ENCODE measurements around the gene ARHGEF18.

Gene ARHGEF18

GRCh38 chr19:7366701-7367420 lies 18.1 kb downstream of the ARHGEF18 start:
- TF ChIP-seq CREB1 (IDR thresholded peaks at IDR 0.05; ENCODE audit: low read depth): no peak
- 0 out of 2 replicates have a peak, but pooled peaks have one; percentile 7 for TF ChIP-seq TEAD4 (IDR thresholded peaks at IDR 0.05)
- no peak for TF ChIP-seq MAX (IDR thresholded peaks at IDR 0.05)
- no peak for TF ChIP-seq CEBPB (IDR thresholded peaks at IDR 0.05)
- no peak for TF ChIP-seq EP300 (IDR thresholded peaks at IDR 0.05; ENCODE audit: borderline replicate concordance)
- TF ChIP-seq EGR1 (IDR thresholded peaks at IDR 0.05): no peak
- TF ChIP-seq FOXM1 (IDR thresholded peaks at IDR 0.05; ENCODE audit: borderline replicate concordance, low read depth): no peak
- TF ChIP-seq ZBTB7A (IDR thresholded peaks at IDR 0.05; ENCODE audit: low read depth): no peak
- peak; percentile 51 for TF ChIP-seq RAD21 (IDR thresholded peaks at IDR 0.05; ENCODE audit: low read depth)
- no peak for TF ChIP-seq TAF1 (IDR thresholded peaks at IDR 0.05; ENCODE audit: low read depth)
- no peak for TF ChIP-seq REST (IDR thresholded peaks at IDR 0.05; ENCODE audit: low read depth)
- no peak for TF ChIP-seq YY1 (IDR thresholded peaks at IDR 0.05; ENCODE audit: low read depth)
- no peak for TF ChIP-seq TCF12 (IDR thresholded peaks at IDR 0.05; ENCODE audit: low read depth)
- no peak for TF ChIP-seq NFIC (IDR thresholded peaks at IDR 0.05)
- TF ChIP-seq USF1 (IDR thresholded peaks at IDR 0.05): no peak

DNA sequence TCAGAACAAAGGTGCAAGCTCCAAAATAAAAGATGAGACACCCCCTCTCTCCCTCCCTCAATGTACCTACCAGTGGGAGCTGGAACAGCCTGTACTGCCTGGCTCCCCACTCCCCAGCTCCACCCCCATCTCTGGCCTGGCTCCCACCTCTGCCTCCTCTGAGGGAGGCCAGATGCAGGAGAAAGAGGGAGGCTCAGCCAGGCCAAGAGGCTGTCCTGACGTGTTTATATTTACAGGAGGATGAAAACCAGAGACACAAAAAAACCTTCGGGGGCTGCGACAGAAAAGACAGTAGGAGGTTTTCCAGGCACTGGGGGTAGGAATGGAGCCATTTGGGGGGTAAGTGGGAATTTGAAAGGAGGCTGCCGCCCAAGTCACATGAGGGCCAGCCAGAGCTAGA lies 19.7 kb downstream of the ARHGEF18 start:
- no peak for TF ChIP-seq EGR1 (IDR thresholded peaks at IDR 0.05)
- TF ChIP-seq MAX (IDR thresholded peaks at IDR 0.05): no peak
- TF ChIP-seq CREB1 (IDR thresholded peaks at IDR 0.05; ENCODE audit: low read depth): no peak
- no peak for TF ChIP-seq CEBPB (IDR thresholded peaks at IDR 0.05)
- TF ChIP-seq USF1 (IDR thresholded peaks at IDR 0.05): no peak
- TF ChIP-seq ZBTB7A (IDR thresholded peaks at IDR 0.05; ENCODE audit: low read depth): no peak
- no peak for TF ChIP-seq RAD21 (IDR thresholded peaks at IDR 0.05; ENCODE audit: low read depth)
- no peak for TF ChIP-seq FOXM1 (IDR thresholded peaks at IDR 0.05; ENCODE audit: borderline replicate concordance, low read depth)
- no peak for TF ChIP-seq TEAD4 (IDR thresholded peaks at IDR 0.05)
- TF ChIP-seq NFIC (IDR thresholded peaks at IDR 0.05): no peak
- TF ChIP-seq YY1 (IDR thresholded peaks at IDR 0.05; ENCODE audit: low read depth): no peak
- TF ChIP-seq REST (IDR thresholded peaks at IDR 0.05; ENCODE audit: low read depth): no peak
- TF ChIP-seq EP300 (IDR thresholded peaks at IDR 0.05; ENCODE audit: borderline replicate concordance): no peak
- TF ChIP-seq TAF1 (IDR thresholded peaks at IDR 0.05; ENCODE audit: low read depth): no peak

- TF ChIP-seq FOXM1 (IDR thresholded peaks at IDR 0.05; ENCODE audit: borderline replicate concordance, low read depth): no peak
- no peak for TF ChIP-seq MAX (IDR thresholded peaks at IDR 0.05)
- no peak for TF ChIP-seq CEBPB (IDR thresholded peaks at IDR 0.05)
- no peak for TF ChIP-seq TCF12 (IDR thresholded peaks at IDR 0.05; ENCODE audit: low read depth)
- TF ChIP-seq USF1 (IDR thresholded peaks at IDR 0.05): no peak
- no peak for TF ChIP-seq TAF1 (IDR thresholded peaks at IDR 0.05; ENCODE audit: low read depth)
- no peak for TF ChIP-seq TEAD4 (IDR thresholded peaks at IDR 0.05)
- no peak for TF ChIP-seq RAD21 (IDR thresholded peaks at IDR 0.05; ENCODE audit: low read depth)
- no peak for TF ChIP-seq REST (IDR thresholded peaks at IDR 0.05; ENCODE audit: low read depth)
- TF ChIP-seq EP300 (IDR thresholded peaks at IDR 0.05; ENCODE audit: borderline replicate concordance): no peak
- TF ChIP-seq EGR1 (IDR thresholded peaks at IDR 0.05): no peak
- no peak for TF ChIP-seq YY1 (IDR thresholded peaks at IDR 0.05; ENCODE audit: low read depth)
- no peak for TF ChIP-seq CREB1 (IDR thresholded peaks at IDR 0.05; ENCODE audit: low read depth)
- no peak for TF ChIP-seq NFIC (IDR thresholded peaks at IDR 0.05)
Measured at GRCh38 chr19:7370546-7370945, 21.8 kb downstream of the ARHGEF18 start.

Measured in Ishikawa (cell line).